ENCODE data around the gene APOBR.
"Not testable (repeated sequence)": the region's sequence is repeated elsewhere in the genome, so short reads cannot be mapped to it uniquely, and the experiment has no call there.

APOBR gene, protein sequence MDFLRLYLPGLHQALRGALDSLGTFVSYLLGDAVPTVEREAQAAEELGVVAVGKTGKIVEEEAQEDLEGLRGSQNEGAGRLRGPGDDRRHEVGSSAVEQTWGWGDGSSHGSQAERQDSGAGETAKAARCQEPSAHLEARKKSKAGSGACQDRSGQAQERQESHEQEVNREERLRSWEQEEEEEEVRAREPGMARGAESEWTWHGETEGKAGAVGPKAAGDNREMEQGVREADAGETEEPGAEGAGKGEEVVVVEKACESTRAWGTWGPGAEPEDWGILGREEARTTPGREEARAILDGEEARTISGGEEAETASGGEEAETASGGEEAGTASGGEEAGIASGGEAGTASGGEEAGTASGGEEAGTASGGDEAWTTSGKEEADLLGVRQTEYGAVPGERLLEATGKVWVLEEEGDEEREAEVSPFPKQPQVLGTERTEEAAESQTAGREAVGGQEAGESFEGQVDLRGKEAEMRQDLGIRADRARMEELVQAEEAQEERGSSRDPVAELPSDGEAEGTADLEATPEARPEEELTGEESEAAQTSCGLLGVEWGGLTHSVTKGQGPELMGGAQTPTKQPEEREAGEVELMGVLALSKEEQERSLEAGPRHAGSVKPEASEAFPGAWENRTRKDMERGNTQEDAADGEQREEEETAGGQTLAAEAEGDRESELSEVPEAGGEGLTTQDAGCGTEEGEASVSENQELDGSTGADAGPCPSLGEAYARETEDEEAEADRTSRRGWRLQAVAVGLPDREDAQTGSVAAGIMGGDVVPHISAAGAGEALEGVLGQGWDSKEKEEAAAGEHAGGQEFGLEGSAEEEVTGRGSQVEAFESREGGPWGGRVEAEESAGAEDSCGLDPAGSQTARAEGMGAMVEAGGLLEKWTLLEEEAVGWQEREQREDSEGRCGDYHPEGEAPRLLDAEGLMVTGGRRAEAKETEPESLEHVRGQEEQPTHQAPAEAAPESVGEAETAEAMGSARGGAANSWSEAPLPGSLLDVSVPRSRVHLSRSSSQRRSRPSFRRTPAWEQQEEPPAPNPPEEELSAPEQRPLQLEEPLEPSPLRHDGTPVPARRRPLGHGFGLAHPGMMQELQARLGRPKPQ

DNA sequence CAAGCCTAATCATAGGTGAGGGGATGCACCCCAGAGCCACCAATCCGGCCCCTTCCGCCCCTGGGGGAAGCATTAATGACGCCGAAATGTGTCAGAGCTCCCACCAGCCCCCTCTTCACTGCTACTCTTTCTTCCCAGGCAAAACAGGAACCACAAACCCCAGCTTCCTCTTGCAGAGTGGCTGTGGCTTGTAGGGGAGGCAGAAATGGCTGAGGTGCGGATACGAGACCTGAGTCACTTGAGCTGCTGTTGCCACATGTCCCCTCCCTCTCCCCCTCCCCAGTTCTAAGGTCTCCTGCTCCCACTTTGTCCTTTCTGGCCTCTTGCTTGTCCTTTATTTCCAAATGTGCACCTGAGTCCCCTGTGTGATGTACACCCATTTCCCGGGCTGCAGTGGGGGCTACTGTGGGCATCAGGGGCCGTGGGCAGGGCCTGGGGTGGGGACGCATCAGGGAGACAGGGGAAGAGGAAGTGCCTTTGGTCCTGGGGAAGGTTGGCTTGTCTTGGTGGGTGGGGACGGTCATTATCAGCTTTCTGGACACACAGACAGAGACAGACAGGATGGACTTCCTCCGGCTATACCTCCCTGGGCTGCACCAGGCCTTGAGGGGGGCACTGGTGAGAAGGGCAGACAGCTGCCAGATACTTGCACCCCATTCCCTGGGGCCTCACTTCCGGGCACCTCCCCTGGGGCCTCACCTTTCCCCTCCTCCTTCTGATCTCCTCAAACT lies at the start of gene APOBR:
APOBR (plus strand) TSS at position 523 of the 731 bp plus-strand sequence; CDS start at position 562, 39 bp downstream.
- DNase-seq: no peak

DNA sequence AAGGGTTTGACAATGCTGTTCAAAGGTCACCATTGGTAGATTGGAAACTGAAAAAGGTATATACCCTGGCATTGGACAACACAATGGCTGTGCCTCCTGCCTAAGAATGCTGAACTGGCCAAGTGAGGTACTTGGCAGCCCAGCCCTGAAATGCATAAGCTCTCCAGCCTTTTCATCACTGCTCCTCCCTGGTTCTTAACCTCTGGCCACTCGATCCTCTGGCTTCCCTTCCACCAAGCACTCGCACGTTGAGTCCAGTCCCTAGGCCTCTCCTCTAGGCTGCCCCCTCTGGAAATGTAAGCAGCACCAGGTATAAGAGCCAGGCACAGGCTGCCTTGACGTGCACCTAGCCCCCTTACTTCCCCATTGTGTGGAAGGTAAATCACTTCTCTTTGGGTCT lies 48.1 kb upstream of the APOBR start:
- DNase-seq: not testable (repeated sequence)

DNA sequence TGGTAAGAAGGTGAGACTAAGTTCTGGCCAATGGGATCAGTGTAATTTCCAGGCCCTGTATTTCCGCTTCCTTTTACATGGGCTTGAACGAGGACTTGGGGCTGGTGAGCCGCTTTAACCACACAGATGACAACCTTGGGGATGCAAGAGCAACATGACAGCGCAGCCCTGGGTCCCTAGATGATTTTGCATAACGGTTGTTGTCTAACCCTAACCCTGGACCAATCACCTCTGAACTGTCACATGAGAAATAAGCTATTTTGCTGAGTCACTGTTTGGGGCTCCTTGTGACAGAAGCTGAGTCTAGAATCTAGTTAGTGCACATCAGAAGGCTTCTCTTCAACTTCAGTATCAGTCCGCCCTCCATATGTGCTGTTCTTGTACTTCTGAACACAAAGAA lies 47.4 kb upstream of the APOBR start:
- DNase-seq: not testable (repeated sequence)

DNA sequence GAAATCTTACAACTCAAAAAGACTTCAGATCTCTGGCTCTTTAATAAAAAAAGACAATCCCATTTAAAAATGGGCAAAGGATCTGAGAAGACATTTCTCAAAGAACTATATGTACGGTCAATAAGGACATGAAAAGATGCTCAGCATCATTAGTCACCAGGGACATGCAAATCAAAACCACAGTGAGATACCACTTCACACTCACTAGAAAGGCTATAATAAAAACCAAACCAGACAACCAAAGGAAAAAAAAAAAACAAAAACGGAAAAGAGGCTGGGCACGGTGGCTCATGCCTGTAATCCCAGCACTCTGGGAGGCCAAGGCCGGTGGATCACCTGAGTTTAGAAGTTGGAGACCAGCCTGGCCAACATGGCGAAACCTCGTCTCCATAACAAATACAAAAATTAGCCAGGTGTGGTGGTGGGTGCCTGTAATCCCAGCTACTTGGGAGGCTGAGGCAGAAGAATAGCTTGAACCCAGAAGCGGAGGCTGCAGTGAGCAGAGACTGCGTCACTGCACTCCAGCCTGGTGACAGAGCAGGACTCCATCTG lies 20.7 kb upstream of the APOBR start:
- DNase-seq: no peak

DNA sequence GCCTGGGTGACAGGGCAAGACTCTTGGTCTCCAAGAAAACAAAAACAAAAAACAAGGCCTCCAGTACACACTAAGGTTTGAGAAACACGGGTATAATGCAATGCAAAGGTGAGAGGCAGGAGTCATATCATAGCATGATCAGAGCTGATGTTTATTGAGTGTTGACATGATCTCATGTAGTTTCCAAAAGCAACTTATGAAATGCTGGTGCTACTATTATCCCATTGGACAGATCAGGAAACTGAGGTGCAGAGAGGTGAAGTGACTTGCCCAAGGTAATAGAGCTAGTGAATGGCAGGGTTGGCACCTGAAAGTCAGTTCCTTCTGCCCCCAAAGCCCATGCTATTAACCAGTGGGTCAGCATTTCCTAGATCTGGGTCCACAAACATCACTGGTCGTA lies 19.2 kb upstream of the APOBR start:
- DNase-seq: no peak

DNA sequence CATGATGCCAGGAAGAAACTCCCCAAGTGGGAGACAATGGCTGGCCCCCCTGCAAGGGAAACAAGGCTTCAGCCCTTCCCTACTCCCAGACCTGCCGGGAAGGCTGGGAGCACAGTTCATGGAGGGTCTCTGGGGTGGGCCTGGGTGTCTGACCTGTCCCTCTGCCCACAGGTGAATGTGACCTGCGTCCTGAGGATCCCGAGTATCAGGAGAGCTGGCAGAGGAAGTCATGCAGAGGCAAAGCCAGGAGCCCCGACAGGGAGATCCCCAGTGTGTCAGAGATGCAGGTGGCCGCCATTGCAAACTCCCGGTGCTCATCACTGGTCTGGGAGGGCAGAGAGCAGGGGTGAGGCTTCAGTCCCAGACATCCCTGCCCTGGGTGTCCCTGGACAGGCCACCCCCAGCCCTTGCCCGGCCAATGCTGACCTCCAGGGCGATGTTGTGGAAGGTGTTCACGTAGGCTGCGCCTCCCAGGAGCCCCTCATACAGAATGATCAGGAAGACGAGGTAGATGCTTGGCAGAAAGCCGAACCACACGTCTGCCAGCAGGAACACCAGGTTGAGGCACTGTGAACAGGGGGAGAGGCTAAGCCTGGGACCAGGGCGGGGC lies 17.0 kb upstream of the APOBR start:
- DNase-seq: no peak

DNA sequence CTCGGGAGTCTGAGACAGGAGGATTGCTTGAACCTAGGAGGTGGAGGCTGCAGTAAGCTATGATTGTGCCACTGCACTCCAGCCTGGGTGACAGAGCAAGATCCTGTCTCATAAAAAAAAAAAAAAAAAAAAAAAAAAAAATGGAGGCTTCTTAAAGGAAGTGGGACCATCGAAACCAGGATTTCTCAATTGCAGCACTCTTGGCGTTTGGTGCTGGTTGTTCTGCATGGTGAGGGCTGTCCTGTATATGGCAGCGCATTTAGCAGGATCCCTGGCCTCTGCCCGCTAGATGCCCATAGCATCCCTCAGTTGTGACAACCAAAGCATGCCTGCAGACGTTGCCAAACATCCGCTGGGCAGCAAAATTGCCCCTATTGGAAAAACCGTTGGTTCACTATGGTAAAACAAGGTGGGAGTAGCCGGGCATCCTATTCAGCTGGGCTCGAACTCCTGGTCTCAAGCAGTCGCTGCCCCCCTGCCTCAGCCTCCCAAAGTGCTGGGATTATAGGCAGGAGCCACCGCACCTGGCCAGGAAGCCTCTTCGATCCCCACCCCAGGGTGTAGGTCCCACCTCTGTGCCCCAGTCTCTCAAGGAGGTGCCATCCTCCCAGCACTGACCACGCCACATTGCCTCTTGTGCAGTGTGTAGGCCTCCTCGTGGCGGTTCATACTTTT lies 15.8 kb upstream of the APOBR start:
- DNase-seq: no peak

DNA sequence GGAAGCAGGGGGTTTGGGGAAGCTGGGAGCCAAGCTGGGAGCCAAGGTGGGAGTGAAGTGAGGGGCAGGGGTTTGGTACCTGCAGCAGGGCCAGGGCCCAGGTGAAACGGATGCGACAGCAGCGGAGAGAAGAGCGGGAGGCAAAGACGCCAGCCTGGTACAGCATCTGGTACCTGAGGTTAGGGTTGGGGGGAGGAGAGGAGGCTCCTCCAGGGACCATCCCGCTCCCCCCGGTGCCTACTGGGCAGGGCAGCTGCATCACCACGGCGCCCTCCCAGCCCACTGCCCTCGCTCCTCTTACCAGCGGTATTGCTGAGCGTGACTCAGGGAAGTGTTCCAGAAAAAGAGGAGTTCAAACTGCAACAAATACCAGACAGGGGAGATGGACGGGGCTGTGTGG lies 12.4 kb upstream of the APOBR start:
- DNase-seq: no peak

DNA sequence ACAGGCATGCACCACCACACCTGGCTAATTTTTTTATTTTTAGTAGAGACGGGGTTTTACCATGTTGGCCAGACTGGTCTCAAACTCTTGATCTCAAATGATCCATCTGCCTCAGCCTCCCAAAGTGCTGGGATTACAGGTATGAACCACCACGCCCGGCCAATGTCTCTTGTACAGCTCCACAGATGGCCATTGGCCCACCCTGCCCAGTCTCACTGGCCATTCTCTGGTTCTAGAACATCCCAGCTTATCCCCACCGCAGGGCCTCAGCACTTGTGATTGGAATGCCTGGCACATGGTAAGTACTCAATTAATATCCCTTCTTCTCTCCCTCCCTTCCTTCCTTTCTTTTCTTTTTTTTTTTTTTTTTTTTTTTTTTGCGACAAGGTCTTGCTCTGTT lies 11.1 kb upstream of the APOBR start:
- DNase-seq: not testable (repeated sequence)

DNA sequence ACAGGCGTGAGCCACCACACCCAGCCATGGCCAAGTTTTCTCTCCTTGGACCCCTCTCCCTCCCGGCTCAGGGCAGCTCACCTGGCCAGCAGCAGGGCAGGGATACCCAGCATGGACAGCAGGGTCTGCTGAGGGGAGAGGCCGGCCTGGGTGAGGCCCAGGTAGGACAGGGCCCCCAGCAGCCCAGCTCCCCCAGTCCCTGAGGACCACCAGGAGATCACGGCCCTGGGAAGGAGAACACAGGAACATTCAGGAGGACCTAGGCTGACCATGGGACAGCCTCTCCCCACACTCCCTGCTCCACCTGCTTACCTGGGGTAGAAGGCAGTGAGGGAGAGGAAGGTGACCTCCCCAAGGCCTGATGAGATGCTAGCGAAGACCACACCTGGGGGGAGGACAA lies 8.2 kb upstream of the APOBR start:
- no peak for DNase-seq

DNA sequence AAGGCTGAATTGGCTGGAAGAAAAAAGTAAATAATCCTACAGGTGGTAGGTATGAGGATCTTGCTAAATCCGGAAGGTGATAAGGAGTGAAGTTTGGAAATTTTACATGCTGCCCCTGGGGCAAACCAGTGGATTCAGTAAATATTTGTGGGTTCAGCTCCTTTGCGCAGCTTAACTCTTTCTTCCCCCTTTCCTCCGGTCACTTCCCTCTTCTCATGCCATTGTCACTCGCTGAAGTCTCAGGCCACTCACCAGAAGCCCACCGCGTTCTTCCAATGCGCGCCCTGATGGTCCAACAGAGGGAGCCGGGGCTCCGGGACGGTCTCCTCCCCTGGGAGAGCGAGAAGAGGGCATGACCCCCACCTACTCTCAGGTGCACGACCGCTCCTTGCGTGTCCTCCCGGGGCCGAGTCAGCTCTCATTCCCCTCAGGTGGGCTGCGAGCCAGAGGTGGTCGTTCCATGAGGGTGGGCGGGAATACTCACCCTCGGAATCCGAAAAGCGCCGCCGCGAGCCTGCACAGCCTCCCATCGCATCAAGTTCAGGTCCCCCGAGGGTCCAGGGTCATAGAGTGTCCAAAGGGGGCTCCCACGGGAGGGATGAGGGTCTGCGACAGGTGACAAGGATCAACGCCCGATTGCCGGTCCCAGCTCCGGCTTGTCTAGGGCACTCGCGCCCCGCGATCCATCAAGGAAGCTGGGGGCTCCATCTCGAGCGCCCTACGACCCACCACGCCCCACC lies 3.0 kb upstream of the APOBR start:
- no peak for DNase-seq

DNA sequence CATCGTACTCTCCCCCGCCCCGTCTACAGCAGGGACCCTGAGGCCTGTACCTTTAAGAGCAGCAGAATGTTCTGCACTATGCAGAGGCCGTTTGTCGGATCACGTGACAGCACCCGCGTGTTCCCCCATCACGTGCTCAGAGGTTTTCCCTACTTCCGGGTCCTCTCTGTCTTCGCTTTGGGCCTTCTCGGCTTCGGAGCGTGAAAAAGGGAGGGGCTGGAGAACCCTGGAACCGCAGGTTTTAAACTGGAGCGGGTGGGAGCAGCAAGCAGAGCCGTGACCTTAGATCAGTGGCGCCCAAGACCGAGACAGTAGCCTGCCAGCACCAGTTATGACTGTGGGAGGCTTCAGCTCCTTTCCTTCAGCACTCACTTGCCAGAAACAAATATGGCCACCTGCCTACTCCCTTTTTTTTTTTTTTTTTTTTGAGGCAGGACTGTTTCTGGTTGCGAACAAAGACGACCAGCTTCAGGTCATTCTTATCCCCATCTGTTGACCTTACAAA lies 2.4 kb upstream of the APOBR start, which contains the start of gene CLN3:
CLN3 (minus strand) TSS at position 105 of the 505 bp plus-strand sequence. CDS start 315 bp downstream, outside the sequence.
- peak; percentile 90 for DNase-seq

DNA sequence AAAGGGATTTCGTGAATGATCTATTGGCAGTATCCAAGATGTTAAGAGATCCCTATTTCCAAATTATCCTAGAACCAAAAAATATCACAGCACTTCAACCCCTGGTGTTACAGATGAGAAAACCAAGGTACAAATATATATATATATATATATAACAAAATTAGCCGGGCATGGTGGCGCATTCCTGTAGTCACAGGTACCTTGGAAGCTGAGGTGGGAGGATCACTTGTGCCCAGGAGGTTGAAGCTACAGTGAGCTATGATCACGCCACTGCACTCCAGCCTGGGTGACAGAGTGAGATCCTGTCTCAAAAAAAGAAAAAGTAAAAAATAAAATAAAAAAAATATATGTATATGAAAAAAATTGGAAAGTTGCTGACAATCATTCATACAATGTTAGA lies 1.9 kb upstream of the APOBR start:
- DNase-seq: no peak

DNA sequence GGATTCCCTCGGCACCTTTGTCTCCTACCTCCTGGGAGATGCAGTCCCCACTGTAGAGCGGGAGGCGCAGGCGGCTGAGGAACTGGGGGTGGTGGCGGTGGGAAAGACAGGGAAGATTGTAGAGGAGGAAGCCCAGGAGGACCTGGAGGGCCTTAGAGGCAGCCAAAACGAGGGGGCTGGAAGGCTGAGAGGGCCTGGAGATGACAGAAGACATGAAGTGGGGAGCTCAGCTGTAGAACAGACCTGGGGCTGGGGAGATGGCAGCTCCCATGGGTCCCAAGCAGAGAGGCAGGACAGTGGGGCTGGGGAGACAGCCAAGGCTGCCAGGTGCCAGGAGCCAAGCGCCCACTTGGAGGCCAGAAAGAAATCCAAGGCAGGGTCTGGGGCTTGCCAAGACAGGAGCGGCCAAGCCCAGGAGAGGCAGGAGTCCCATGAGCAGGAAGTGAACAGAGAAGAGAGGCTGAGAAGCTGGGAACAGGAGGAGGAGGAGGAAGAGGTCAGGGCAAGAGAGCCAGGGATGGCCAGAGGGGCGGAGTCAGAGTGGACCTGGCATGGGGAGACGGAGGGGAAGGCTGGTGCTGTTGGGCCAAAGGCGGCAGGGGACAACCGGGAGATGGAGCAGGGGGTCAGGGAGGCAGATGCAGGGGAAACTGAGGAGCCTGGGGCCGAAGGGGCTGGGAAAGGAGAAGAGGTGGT lies 803 bp downstream of the APOBR start:
- no peak for DNase-seq

DNA sequence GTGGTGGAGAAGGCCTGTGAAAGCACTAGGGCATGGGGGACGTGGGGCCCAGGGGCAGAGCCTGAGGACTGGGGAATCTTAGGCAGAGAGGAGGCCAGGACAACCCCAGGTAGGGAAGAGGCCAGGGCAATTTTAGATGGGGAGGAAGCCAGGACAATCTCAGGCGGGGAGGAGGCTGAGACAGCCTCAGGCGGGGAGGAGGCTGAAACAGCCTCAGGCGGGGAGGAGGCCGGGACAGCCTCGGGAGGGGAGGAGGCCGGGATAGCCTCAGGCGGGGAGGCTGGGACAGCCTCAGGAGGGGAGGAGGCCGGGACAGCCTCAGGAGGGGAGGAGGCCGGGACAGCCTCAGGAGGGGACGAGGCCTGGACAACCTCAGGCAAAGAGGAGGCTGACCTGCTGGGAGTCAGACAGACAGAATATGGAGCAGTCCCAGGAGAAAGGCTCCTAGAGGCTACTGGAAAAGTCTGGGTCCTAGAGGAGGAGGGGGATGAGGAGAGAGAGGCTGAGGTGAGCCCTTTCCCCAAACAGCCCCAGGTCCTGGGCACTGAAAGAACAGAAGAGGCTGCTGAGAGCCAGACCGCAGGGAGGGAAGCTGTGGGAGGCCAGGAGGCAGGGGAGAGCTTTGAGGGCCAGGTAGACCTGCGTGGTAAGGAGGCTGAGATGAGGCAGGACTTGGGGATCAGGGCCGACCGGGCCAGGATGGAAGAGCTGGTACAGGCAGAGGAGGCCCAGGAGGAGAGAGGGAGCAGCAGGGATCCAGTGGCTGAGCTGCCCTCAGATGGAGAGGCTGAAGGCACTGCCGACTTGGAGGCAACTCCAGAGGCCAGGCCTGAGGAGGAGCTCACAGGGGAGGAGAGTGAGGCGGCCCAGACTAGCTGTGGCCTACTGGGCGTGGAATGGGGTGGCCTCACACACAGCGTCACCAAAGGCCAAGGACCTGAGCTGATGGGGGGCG lies 1.6 kb downstream of the APOBR start:
- no peak for DNase-seq

DNA sequence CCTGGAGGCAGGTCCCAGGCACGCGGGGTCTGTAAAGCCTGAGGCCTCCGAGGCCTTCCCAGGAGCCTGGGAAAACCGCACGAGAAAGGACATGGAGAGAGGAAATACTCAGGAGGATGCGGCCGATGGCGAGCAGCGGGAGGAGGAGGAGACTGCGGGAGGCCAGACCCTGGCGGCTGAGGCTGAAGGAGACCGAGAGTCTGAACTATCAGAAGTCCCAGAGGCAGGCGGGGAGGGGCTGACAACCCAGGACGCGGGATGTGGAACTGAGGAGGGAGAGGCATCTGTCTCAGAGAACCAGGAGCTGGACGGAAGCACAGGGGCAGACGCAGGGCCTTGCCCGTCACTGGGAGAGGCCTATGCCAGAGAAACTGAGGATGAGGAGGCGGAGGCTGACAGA lies 2.4 kb downstream of the APOBR start:
- DNase-seq: no peak

DNA sequence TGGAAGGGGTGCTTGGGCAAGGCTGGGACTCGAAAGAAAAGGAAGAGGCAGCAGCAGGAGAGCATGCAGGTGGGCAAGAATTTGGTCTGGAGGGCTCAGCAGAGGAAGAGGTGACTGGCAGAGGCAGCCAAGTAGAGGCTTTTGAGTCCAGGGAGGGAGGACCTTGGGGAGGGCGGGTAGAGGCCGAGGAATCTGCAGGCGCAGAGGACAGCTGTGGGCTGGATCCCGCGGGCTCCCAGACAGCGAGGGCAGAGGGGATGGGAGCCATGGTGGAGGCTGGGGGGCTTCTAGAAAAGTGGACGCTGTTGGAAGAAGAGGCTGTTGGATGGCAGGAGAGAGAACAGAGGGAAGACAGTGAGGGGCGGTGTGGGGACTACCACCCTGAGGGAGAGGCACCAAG lies 2.9 kb downstream of the APOBR start:
- no peak for DNase-seq

DNA sequence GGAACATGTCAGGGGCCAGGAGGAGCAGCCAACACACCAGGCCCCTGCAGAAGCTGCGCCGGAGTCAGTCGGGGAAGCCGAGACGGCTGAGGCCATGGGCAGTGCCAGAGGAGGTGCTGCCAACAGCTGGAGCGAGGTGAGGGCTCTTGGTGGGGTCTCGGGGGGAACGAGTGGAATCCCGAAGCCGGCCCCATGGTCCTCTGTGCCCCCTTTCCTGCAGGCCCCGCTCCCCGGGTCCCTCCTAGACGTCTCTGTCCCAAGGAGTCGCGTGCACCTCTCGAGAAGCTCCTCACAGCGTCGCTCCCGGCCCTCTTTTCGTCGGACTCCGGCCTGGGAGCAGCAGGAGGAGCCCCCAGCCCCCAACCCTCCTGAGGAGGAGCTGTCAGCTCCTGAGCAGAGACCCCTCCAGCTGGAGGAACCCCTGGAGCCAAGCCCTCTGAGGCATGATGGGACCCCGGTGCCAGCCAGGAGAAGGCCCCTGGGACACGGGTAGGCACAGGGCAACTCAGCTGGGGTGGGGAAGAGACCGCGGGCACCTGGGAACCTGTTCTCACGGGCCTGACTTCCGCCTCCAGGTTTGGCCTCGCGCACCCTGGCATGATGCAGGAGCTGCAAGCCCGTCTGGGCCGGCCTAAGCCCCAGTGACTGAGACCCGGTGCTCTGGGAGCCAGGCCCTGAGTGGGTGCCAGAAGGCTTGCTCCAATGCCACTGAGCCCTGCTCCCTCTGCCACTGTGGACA lies 3.6 kb downstream of the APOBR start:
- DNase-seq: no peak

Data from NCI-H1105 (cell line).